ENCODE data around the gene LAMA2.

LAMA2 gene

GRCh38 chr6:129500958-129501739 lies 618.2 kb downstream of the LAMA2 start:
- in situ Hi-C loops (cut with MboI; ENCODE audit: low sequenced_read_pairs), result loop anchor here (10.0 kb wide), 1 partner anchor 74 kb away; no protein-coding TSS in a partner anchor

GRCh38 chr6:129501740-129502660 lies 619.1 kb downstream of the LAMA2 start:
- in situ Hi-C loops (cut with MboI; ENCODE audit: low sequenced_read_pairs), result loop anchor here (10.0 kb wide), 1 partner anchor 73 kb away; no protein-coding TSS in a partner anchor

GRCh38 chr6:129504456-129504855 lies 621.5 kb downstream of the LAMA2 start:
- in situ Hi-C loops (cut with MboI; ENCODE audit: low sequenced_read_pairs), result loop anchor here (10.0 kb wide), 1 partner anchor 70 kb away; no protein-coding TSS in a partner anchor

GRCh38 chr6:129507059-129507807 lies 624.3 kb downstream of the LAMA2 start:
- in situ Hi-C loops (cut with MboI; ENCODE audit: low sequenced_read_pairs), result loop anchor here (10.0 kb wide), 1 partner anchor 68 kb away; no protein-coding TSS in a partner anchor

- in situ Hi-C loops (cut with MboI; ENCODE audit: low sequenced_read_pairs), result loop anchor here (10.0 kb wide), 1 partner anchor 67 kb away; no protein-coding TSS in a partner anchor
These were observed 624.9 kb downstream of the LAMA2 start for GRCh38 chr6:129507846-129508245.

GRCh38 chr6:129508477-129509145 lies 625.7 kb downstream of the LAMA2 start:
- in situ Hi-C loops (cut with MboI; ENCODE audit: low sequenced_read_pairs), result loop anchor here (10.0 kb wide), 1 partner anchor 66 kb away; no protein-coding TSS in a partner anchor

GRCh38 chr6:129510950-129511349 lies 628.0 kb downstream of the LAMA2 start:
- in situ Hi-C loops (cut with MboI; ENCODE audit: low sequenced_read_pairs), result no loop called here

- in situ Hi-C loops (cut with MboI; ENCODE audit: low sequenced_read_pairs), result no loop called here
These were observed 630.5 kb downstream of the LAMA2 start for GRCh38 chr6:129513471-129513870.

GRCh38 chr6:129515004-129515403 lies 632.1 kb downstream of the LAMA2 start:
- in situ Hi-C loops (cut with MboI; ENCODE audit: low sequenced_read_pairs), result no loop called here

- in situ Hi-C loops (cut with MboI; ENCODE audit: low sequenced_read_pairs), result no loop called here
These were observed 633.1 kb downstream of the LAMA2 start for GRCh38 chr6:129516005-129516404.

GRCh38 chr6:129516787-129517186 lies 633.8 kb downstream of the LAMA2 start:
- in situ Hi-C loops (cut with MboI; ENCODE audit: low sequenced_read_pairs), result no loop called here

GRCh38 chr6:129517288-129517687 lies 634.4 kb downstream of the LAMA2 start:
- in situ Hi-C loops (cut with MboI; ENCODE audit: low sequenced_read_pairs), result no loop called here

- in situ Hi-C loops (cut with MboI; ENCODE audit: low sequenced_read_pairs), result no loop called here
These were observed 636.8 kb downstream of the LAMA2 start for GRCh38 chr6:129519750-129520149.

GRCh38 chr6:129521946-129522345 lies 639.0 kb downstream of the LAMA2 start:
- in situ Hi-C loops (cut with MboI; ENCODE audit: low sequenced_read_pairs), result no loop called here

GRCh38 chr6:129523816-129524215 lies 640.9 kb downstream of the LAMA2 start:
- in situ Hi-C loops (cut with MboI; ENCODE audit: low sequenced_read_pairs), result no loop called here

- in situ Hi-C loops (cut with MboI; ENCODE audit: low sequenced_read_pairs), result no loop called here
These were observed 642.1 kb downstream of the LAMA2 start for GRCh38 chr6:129525055-129525454.

GRCh38 chr6:129534926-129535325 lies 652.0 kb downstream of the LAMA2 start:
- in situ Hi-C loops (cut with MboI; ENCODE audit: low sequenced_read_pairs), result no loop called here

GRCh38 chr6:129536271-129536670 lies 653.3 kb downstream of the LAMA2 start:
- in situ Hi-C loops (cut with MboI; ENCODE audit: low sequenced_read_pairs), result no loop called here

GRCh38 chr6:129539032-129539431 lies 656.1 kb downstream of the LAMA2 start:
- in situ Hi-C loops (cut with MboI; ENCODE audit: low sequenced_read_pairs), result no loop called here

- in situ Hi-C loops (cut with MboI; ENCODE audit: low sequenced_read_pairs), result no loop called here
These were observed 659.8 kb downstream of the LAMA2 start for GRCh38 chr6:129542705-129543104.

Data from HL-60/S4 treated with phorbol 12-myristate 13-acetate at 8.2 ng/mL for 4 days and 3 days (cell line).